B cell (primary cell): ENCODE measurements around the gene ASTN2. TPM values are rescaled to one million over a fixed set of nuclear protein-coding genes. Genes with fewer than 3 reads are reported as not detected.

Experiments used
- ATAC-seq: fragments of 200-7000 bp; cut with Tn5 transposase; one replicate; pipeline ENCODE4 v1.10.0; 2021; ENCODE audit warnings: low read depth, mild to moderate bottlenecking, moderate number of reproducible peaks, moderate library complexity
- CTCF ChIA-PET: fragments of 350-600 bp; sonication (Branson Sonifier 250); formaldehyde crosslinking; loops from one replicate; lab custom pipeline; 2021; ENCODE audit warnings: antibody characterized with exemption, inconsistent platforms; lab: Charles Lee
- POLR2A ChIA-PET: fragments of 350-600 bp; sonication (Branson Sonifier 250); formaldehyde crosslinking; loops from one replicate; lab custom pipeline; 2021; ENCODE audit warnings: antibody characterized with exemption; lab: Charles Lee
- DNase-seq: peaks from one replicate; pipeline ENCODE4 v3.0.0; 2013
- H2AFZ ChIP-seq: 2 replicates; pipeline ENCODE4 v1.6.1; 2012; ENCODE audit warnings: mild to moderate bottlenecking, low read depth, low read length; ENCODE audit not compliant: insufficient read depth, poor library complexity, severe bottlenecking
- H3K27ac ChIP-seq, 2 donors: 1 replicate in 1 of 2; 2 replicates in 1 of 2; pipeline ENCODE4 v1.5.1; 2012 to 2013; ENCODE audit warnings: low read length in 2 of 2, mild to moderate bottlenecking in 2 of 2, moderate library complexity in 1 of 2
- H3K27me3 ChIP-seq, 4 experiments: fragments of 200-600 bp in 1 of 4; sonication (generic) in 1 of 4; replicated peaks in 1 of 4; 1 replicate in 2 of 4; 2 replicates in 2 of 4; pipeline versions ENCODE4 v1.6.1 to v1.7.0; 2013 to 2016; ENCODE audit warnings: low read length in 3 of 4, mild to moderate bottlenecking in 2 of 4, mixed read lengths in 1 of 4, moderate library complexity in 1 of 4; ENCODE audit not compliant: insufficient read depth in 4 of 4, control insufficient read depth in 3 of 4; ENCODE audit errors: control extremely low read depth in 1 of 4
- H3K36me3 ChIP-seq, 2 experiments: replicated peaks in 1 of 2; 1 replicate in 1 of 2; 2 replicates in 1 of 2; pipeline versions ENCODE4 v1.6.1 to v1.7.1; 2013; ENCODE audit warnings: low read length in 1 of 2; ENCODE audit not compliant: insufficient read depth in 2 of 2, control insufficient read depth in 1 of 2; ENCODE audit errors: control extremely low read depth in 1 of 2, extremely low read depth in 1 of 2
- H3K4me1 ChIP-seq, 2 donors: fragments of 200-600 bp in 1 of 2; sonication (generic) in 1 of 2; 1 replicate in 1 of 2; 2 replicates in 1 of 2; pipeline versions ENCODE4 v1.5.1 to v1.6.1; 2013 to 2017; ENCODE audit warnings: low read length in 2 of 2; ENCODE audit not compliant: control insufficient read depth in 2 of 2, insufficient read depth in 2 of 2
- H3K4me2 ChIP-seq: replicated peaks from 2 replicates; pipeline ENCODE3; 2012; ENCODE audit warnings: mild to moderate bottlenecking, low read depth, low read length; ENCODE audit not compliant: poor library complexity, severe bottlenecking
- H3K4me3 ChIP-seq, 5 experiments: fragments of 200-600 bp in 1 of 5; sonication (generic) in 1 of 5; 1 replicate in 3 of 5; 2 replicates in 2 of 5; pipeline versions ENCODE4 v1.5.1 to v1.7.0; 2011 to 2016; ENCODE audit warnings: low read length in 4 of 5, mild to moderate bottlenecking in 4 of 5, low read depth in 2 of 5, control low read depth in 1 of 5, moderate library complexity in 1 of 5; ENCODE audit not compliant: insufficient read depth in 1 of 5; ENCODE audit errors: control extremely low read depth in 1 of 5, extremely low read depth in 1 of 5
- H3K79me2 ChIP-seq: fragments of 200-600 bp; sonication (generic); one replicate; pipeline ENCODE4 v1.6.0; 2016; ENCODE audit warnings: low read length; ENCODE audit not compliant: control insufficient read depth, insufficient read depth
- H3K9ac ChIP-seq: fragments of 200-600 bp; sonication (generic); 2 replicates; pipeline ENCODE4 v1.6.1; 2017; ENCODE audit warnings: mild to moderate bottlenecking, low read length, moderate library complexity
- H3K9me3 ChIP-seq, 3 donors: one replicate each; pipeline versions ENCODE4 v1.6.1 to v1.7.1; 2013; ENCODE audit warnings: low read length in 2 of 3; ENCODE audit not compliant: control insufficient read depth in 2 of 3, insufficient read depth in 1 of 3; ENCODE audit errors: control extremely low read depth in 1 of 3
- H4K20me1 ChIP-seq: 2 replicates; pipeline ENCODE4 v1.6.0; 2012; ENCODE audit warnings: mild to moderate bottlenecking, low read length; ENCODE audit not compliant: insufficient read depth, control insufficient read depth, poor library complexity, severe bottlenecking
- H3K27ac Mint-ChIP-seq: one replicate; pipeline ENCODE4 v1.8.0; 2021; ENCODE audit warnings: mixed read lengths
- H3K27me3 Mint-ChIP-seq: one replicate; pipeline ENCODE4 v1.8.0; 2021; ENCODE audit warnings: mixed read lengths
- H3K4me1 Mint-ChIP-seq: one replicate; pipeline ENCODE4 v1.8.0; 2021; ENCODE audit warnings: mixed read lengths
- H3K4me3 Mint-ChIP-seq: one replicate; pipeline ENCODE4 v1.8.0; 2021; ENCODE audit warnings: mixed read lengths
- H3K9me3 Mint-ChIP-seq: one replicate; pipeline ENCODE4 v1.8.0; 2022; ENCODE audit warnings: mixed read lengths; ENCODE audit not compliant: insufficient read depth
- CTCF ChIP-seq: fragments of 200-600 bp; IDR thresholded peaks from one replicate; pipeline ENCODE4 v1.8.0; 2022; ENCODE audit warnings: antibody characterized with exemption, mild to moderate bottlenecking
- EZH2 ChIP-seq: IDR thresholded peaks from 2 replicates; pipeline ENCODE4 v1.6.1; 2012; ENCODE audit warnings: borderline replicate concordance, low read depth, mild to moderate bottlenecking, moderate library complexity, low read length; ENCODE audit not compliant: insufficient read depth, poor library complexity, severe bottlenecking
- WGBS: methylation state at CpG from one replicate; pipeline ENCODE4 v1.1.5; 2013; ENCODE audit warnings: missing lambda C conversion rate; ENCODE audit not compliant: insufficient coverage; 5-methylcytosine and 5-hydroxymethylcytosine counted together
- intact Hi-C: fragments of 100-400 bp; cut with micrococcal nuclease; formaldehyde crosslinking; loops from one replicate; pipeline ENCODE4 v1.10.0; 2022
- polyA plus RNA-seq: library from polyadenylated mRNA; depleted of rRNA; stranded (reverse); fragments of >200 nt; gene quantifications from 2 replicates; pipeline ENCODE4 v1.2.3, GENCODE V29; 2012
- total RNA-seq, 2 donors: library from RNA; stranded (reverse); fragments of 120-200 nt in 1 of 2; gene quantifications; 1 replicate in 1 of 2; 2 replicates in 1 of 2; pipeline versions ENCODE4 v1.2.3 to v1.2.4, GENCODE V29; 2013 to 2022

The ASTN2 gene
- total and polyA plus RNA-seq, 2 donors (not counting 1 experiment from before 2014, with no cell fraction given), result 1.2 to 3.6 TPM

- Histone ChIP-seq H3K27me3 (no peaks in the 10 kb centered on the region), H4K20me1 (peaks cover 6% of the 10 kb centered on the region), H2AFZ (no peak overlapping the region), H3K36me3 (peaks cover 6 to 27% of the 10 kb centered on the region in 2 experiments), H3K4me1 (peaks cover 10 to 14% of the 10 kb centered on the region in 2 donors), H3K4me3 (no peak overlapping the region), H3K79me2 (no peaks in the 10 kb centered on the region), H3K9me3 (peaks cover 0 to 3% (median 0%) of the 10 kb centered on the region in 3 donors), H3K27ac (no peak overlapping the region), H3K4me2 (no peak overlapping the region), H3K9ac (no peak overlapping the region)
- CTCF ChIA-PET, result no interaction called here
- H3K27ac Mint-ChIP-seq, result no peak overlapping the region
- WGBS, result no CpG with 5 or more reads among the region's 3 CpGs
- DNase-seq (no peak), ATAC-seq (no peak)
- H3K9me3 Mint-ChIP-seq, result no peaks in the 10 kb centered on the region
- no peak for TF ChIP-seq EZH2
- TF ChIP-seq CTCF, result no peak
- peaks cover 32% of the 10 kb centered on the region for H3K4me1 Mint-ChIP-seq
- H3K27me3 Mint-ChIP-seq, result no peaks in the 10 kb centered on the region
- POLR2A ChIA-PET, result no interaction called here
- no peak overlapping the region for H3K4me3 Mint-ChIP-seq
- intact Hi-C loops, result no loop called here
Observed at GRCh38 chr9:116695438-116695837, 719.4 kb downstream of the ASTN2 start.

- H3K27ac Mint-ChIP-seq, result no peak overlapping the region
- intact Hi-C loops, result no loop called here
- POLR2A ChIA-PET, result no interaction called here
- peaks cover 34% of the 10 kb centered on the region for H3K4me1 Mint-ChIP-seq
- peaks cover 4% of the 10 kb centered on the region for H3K79me2 ChIP-seq
- peaks cover 6% of the 10 kb centered on the region for H4K20me1 ChIP-seq
- H3K9ac ChIP-seq, result no peak overlapping the region
- no peak overlapping the region for H3K27ac ChIP-seq
- H2AFZ ChIP-seq, result no peak overlapping the region
- H3K9me3 Mint-ChIP-seq, result no peaks in the 10 kb centered on the region
- no peak for DNase-seq
- H3K4me3 ChIP-seq, result no peak overlapping the region
- H3K4me2 ChIP-seq, result no peak overlapping the region
- CTCF ChIA-PET, result no interaction called here
- ATAC-seq, result no peak
- peaks cover 10 to 14% of the 10 kb centered on the region in 2 donors for H3K4me1 ChIP-seq
- peaks cover 0 to 3% (median 0%) of the 10 kb centered on the region in 3 donors for H3K9me3 ChIP-seq
- H3K4me3 Mint-ChIP-seq, result no peak overlapping the region
- TF ChIP-seq EZH2, result no peak
- no peak for TF ChIP-seq CTCF
- H3K27me3 ChIP-seq, result no peaks in the 10 kb centered on the region
- peaks cover 6 to 23% of the 10 kb centered on the region in 2 experiments for H3K36me3 ChIP-seq
- WGBS, result 100% methylated on average over 2 of the region's 4 CpGs
- no peaks in the 10 kb centered on the region for H3K27me3 Mint-ChIP-seq
Observed at GRCh38 chr9:116694785-116695291, 720.0 kb downstream of the ASTN2 start.
